PC-9 (cell line): ENCODE measurements around the gene ATOH8.

Source experiments
- CTCF ChIP-seq: fragments of 200-600 bp; sonication (generic); conservative IDR thresholded peaks from 2 replicates; pipeline ENCODE4 v1.6.1; 2017; ENCODE audit warnings: mixed run types, antibody characterized with exemption, mild to moderate bottlenecking, moderate library complexity
- EZH2 ChIP-seq: fragments of 200-600 bp; sonication (generic); IDR thresholded peaks from 2 replicates; pipeline ENCODE4 v1.8.0; 2017; ENCODE audit warnings: antibody characterized with exemption, low read depth

- no peak for TF ChIP-seq CTCF
- no peak for TF ChIP-seq EZH2
Observed at GRCh38 chr2:85758361-85759256, 4.8 kb downstream of the ATOH8 start.
